ENCODE results near the gene KCTD1.

GRCh38 chr18:26415631-26416030 is 132.7 kb downstream of the KCTD1 start:
- TF ChIP-seq CTCF (IDR thresholded peaks at IDR 0.05) (no peak), POLR2A (IDR thresholded peaks at IDR 0.05) (no peak)

Measured in lower leg skin (tissue), 3 donors.